GM13976 (cell line): Measurements from ENCODE around the gene CUL5.

ENCODE experiments used
- DNase-seq: peaks from one replicate; pipeline ENCODE4 v3.0.0; 2012; ENCODE audit warnings: low spot score
- CTCF ChIP-seq: IDR thresholded peaks from 2 replicates; pipeline ENCODE4 v1.5.1; 2012; ENCODE audit warnings: borderline replicate concordance, mild to moderate bottlenecking; ENCODE audit not compliant: insufficient read depth; ENCODE audit errors: extremely low read depth, missing control alignments, control extremely low read depth
- in situ Hi-C: fragments of 300-500 bp; cut with MboI; formaldehyde crosslinking; loops from one replicate; pipeline ENCODE4 v1.12.0; 2022; ENCODE audit warnings: low sequenced_read_pairs, mixed read lengths, inconsistent platforms; ENCODE audit not compliant: unreplicated experiment

Gene CUL5

GRCh38 chr11:108154591-108154990, 145.9 kb downstream of the CUL5 start:
- in situ Hi-C loops, result no loop called here
- no peak for TF ChIP-seq CTCF
- DNase-seq, result no peak
